HCT116 (cell line): Measurements from ENCODE around the gene NOP14. TPM values are rescaled to one million over a fixed set of nuclear protein-coding genes. Genes with fewer than 3 reads are reported as not detected.

Experiments
- ATAC-seq: fragments of 200-7000 bp; cut with Tn5 transposase; 2 replicates; pipeline ENCODE4 v1.9.1; 2020; ENCODE audit warnings: mild to moderate bottlenecking, moderate library complexity
- BruUV-seq: library from RNA; stranded (reverse); fragments of 400-500 nt; replicated peaks from 2 replicates; lab custom pipeline; 2021; lab: Mats Ljungman, UMichigan
- CTCF ChIA-PET: fragments of 300-600 bp; sonication (Branson Sonifier 250); formaldehyde crosslinking; loops from one replicate; lab custom pipeline; 2021; ENCODE audit warnings: antibody characterized with exemption; lab: Charles Lee
- POLR2A ChIA-PET: fragments of 300-600, 350-600 bp; sonication (Branson Sonifier 250); formaldehyde crosslinking; loops from one replicate; lab custom pipeline; 2021; ENCODE audit warnings: antibody characterized with exemption; lab: Charles Lee
- RAD21 ChIA-PET, 2 experiments: fragments of 300-600 bp; sonication (Branson Sonifier 250); formaldehyde crosslinking; loops; one replicate each; lab custom pipeline; 2023; ENCODE audit warnings: low total read pairs in 2 of 2; ENCODE audit not compliant: uncharacterized antibody in 2 of 2, unreplicated experiment in 2 of 2, low non-redundant PET in 1 of 2; lab: Charles Lee
- DNase-seq: peaks from one replicate; pipeline ENCODE4 v3.0.0-alpha.2; 2010; ENCODE audit warnings: low read depth, low spot score
- H2AFZ ChIP-seq: fragments of 200-600 bp; shearing (Covaris generic), sonication (generic); 2 replicates; pipeline ENCODE4 v1.6.1; 2017; ENCODE audit warnings: low read depth, mixed run types, mixed read lengths, antibody characterized with exemption, low read length; ENCODE audit not compliant: poor library complexity, severe bottlenecking
- H3K27ac ChIP-seq: 2 replicates; pipeline ENCODE4 v1.5.1; 2012; ENCODE audit warnings: low read depth, low read length
- H3K27me3 ChIP-seq: fragments of 200-600 bp; sonication (generic); 2 replicates; pipeline ENCODE4 v1.6.1; 2016; ENCODE audit warnings: mixed run types, low read length, mixed read lengths; ENCODE audit not compliant: insufficient read depth
- H3K36me3 ChIP-seq, 2 experiments: fragments of 200-500 bp in 1 of 2; fragments of 200-600 bp in 1 of 2; sonication (Bioruptor generic) in 1 of 2; sonication (generic) in 1 of 2; 2 replicates each; pipeline versions ENCODE4 v1.5.1 to v1.6.1; 2014 to 2016; ENCODE audit warnings: low read length in 2 of 2, inconsistent platforms in 1 of 2, mixed read lengths in 1 of 2, mixed run types in 1 of 2; ENCODE audit not compliant: insufficient read depth in 2 of 2, control insufficient read depth in 1 of 2
- H3K4me1 ChIP-seq, 2 experiments: fragments of 200-600 bp in 1 of 2; sonication (generic) in 1 of 2; 2 replicates each; pipeline versions ENCODE4 v1.5.1 to v1.6.1; 2012 to 2017; ENCODE audit warnings: low read length in 2 of 2, inconsistent platforms in 1 of 2, mild to moderate bottlenecking in 1 of 2, mixed read lengths in 1 of 2, mixed run types in 1 of 2, moderate library complexity in 1 of 2; ENCODE audit not compliant: insufficient read depth in 2 of 2, control insufficient read depth in 1 of 2
- H3K4me2 ChIP-seq: fragments of 200-600 bp; sonication (generic); 2 replicates; pipeline ENCODE4 v1.6.1; 2017; ENCODE audit warnings: mixed run types, low read length, mixed read lengths
- H3K4me3 ChIP-seq, 2 experiments: fragments of 200-600 bp in 1 of 2; sonication (generic) in 1 of 2; replicated peaks in 1 of 2; 2 replicates each; pipeline ENCODE4 v1.5.1; 2011 to 2016; ENCODE audit warnings: low read length in 2 of 2, control low read depth in 1 of 2, low read depth in 1 of 2, mild to moderate bottlenecking in 1 of 2, mixed read lengths in 1 of 2, mixed run types in 1 of 2
- H3K79me2 ChIP-seq: fragments of 200-600 bp; sonication (generic); 2 replicates; pipeline ENCODE4 v1.6.1; 2017; ENCODE audit warnings: mild to moderate bottlenecking, mixed run types, low read length, moderate library complexity, mixed read lengths; ENCODE audit not compliant: insufficient read depth
- H3K9ac ChIP-seq: fragments of 200-600 bp; sonication (generic); 2 replicates; pipeline ENCODE4 v1.6.1; 2016; ENCODE audit warnings: low read length, mixed read lengths
- H3K9me2 ChIP-seq: fragments of 200-600 bp; sonication (generic), shearing (Covaris generic); 2 replicates; pipeline ENCODE4 v1.6.1; 2017; ENCODE audit warnings: mixed run types, mild to moderate bottlenecking, moderate library complexity; ENCODE audit not compliant: insufficient read depth
- H3K9me3 ChIP-seq, 2 experiments: fragments of 200-500 bp in 1 of 2; fragments of 200-600 bp in 1 of 2; sonication (Bioruptor generic) in 1 of 2; sonication (generic) in 1 of 2; 2 replicates each; pipeline ENCODE4 v1.6.1; 2014 to 2017; ENCODE audit warnings: low read length in 2 of 2, mixed read lengths in 2 of 2, inconsistent platforms in 1 of 2, low read depth in 1 of 2, mild to moderate bottlenecking in 1 of 2, mixed run types in 1 of 2, moderate library complexity in 1 of 2; ENCODE audit not compliant: control insufficient read depth in 1 of 2, insufficient read depth in 1 of 2
- H4K20me1 ChIP-seq: fragments of 200-600 bp; sonication (generic), shearing (Covaris generic); 2 replicates; pipeline ENCODE4 v1.6.1; 2017; ENCODE audit warnings: mixed run types, mild to moderate bottlenecking, moderate library complexity; ENCODE audit not compliant: insufficient read depth
- ATF3 ChIP-seq: IDR thresholded peaks from 2 replicates; pipeline ENCODE4 v1.6.1; 2012
- CBX3 ChIP-seq: IDR thresholded peaks from 2 replicates; pipeline ENCODE4 v1.6.1; 2012; ENCODE audit warnings: low read depth
- CEBPB ChIP-seq: IDR thresholded peaks from 2 replicates; pipeline ENCODE4 v1.6.1; 2012; ENCODE audit warnings: low read depth
- EGR1 ChIP-seq: IDR thresholded peaks from 2 replicates; pipeline ENCODE4 v1.6.1; 2012; ENCODE audit warnings: low read depth
- ELF1 ChIP-seq: IDR thresholded peaks from 2 replicates; pipeline ENCODE4 v1.6.1; 2012; ENCODE audit warnings: low read depth, borderline replicate concordance
- EZH2phosphoT487 ChIP-seq: fragments of 200-600 bp; IDR thresholded peaks from 2 replicates; pipeline ENCODE4 v1.6.1; 2018; ENCODE audit warnings: antibody characterized with exemption, borderline replicate concordance
- FOSL1 ChIP-seq: IDR thresholded peaks from 2 replicates; pipeline ENCODE4 v1.6.1; 2012; ENCODE audit warnings: low read depth
- JUND ChIP-seq: IDR thresholded peaks from 2 replicates; pipeline ENCODE4 v1.6.1; 2012
- MAX ChIP-seq: IDR thresholded peaks from 2 replicates; pipeline ENCODE4 v1.6.1; 2012
- POLR2A ChIP-seq: IDR thresholded peaks from 2 replicates; pipeline ENCODE4 v1.7.0; 2011; ENCODE audit warnings: borderline replicate concordance; ENCODE audit not compliant: insufficient read depth, insufficient read length; ENCODE audit errors: extremely low read depth
- RAD21 ChIP-seq: IDR thresholded peaks from 2 replicates; pipeline ENCODE4 v1.6.1; 2012; ENCODE audit warnings: low read depth, mild to moderate bottlenecking
- SIN3A ChIP-seq: IDR thresholded peaks from 2 replicates; pipeline ENCODE4 v1.6.1; 2012; ENCODE audit warnings: low read depth
- SP1 ChIP-seq: IDR thresholded peaks from 2 replicates; pipeline ENCODE4 v1.6.1; 2012; ENCODE audit warnings: low read depth
- TCF7L2 ChIP-seq: IDR thresholded peaks from 2 replicates; pipeline ENCODE4 v1.7.0; 2011; ENCODE audit warnings: borderline replicate concordance, inconsistent platforms; ENCODE audit not compliant: insufficient read depth, insufficient read length; ENCODE audit errors: extremely low read depth
- ZBTB33 ChIP-seq: IDR thresholded peaks from 2 replicates; pipeline ENCODE4 v1.6.1; 2011; ENCODE audit warnings: mild to moderate bottlenecking, low read length, moderate library complexity; ENCODE audit not compliant: insufficient replicate concordance; ENCODE audit errors: extremely low read depth
- ZFX ChIP-seq: fragments of 450-650 bp; IDR thresholded peaks from 2 replicates; pipeline ENCODE4 v1.6.1; 2017
- ZNF274 ChIP-seq: fragments of 200-500 bp; sonication (Bioruptor generic); IDR thresholded peaks from 2 replicates; pipeline ENCODE4 v1.6.1; 2014; ENCODE audit warnings: mild to moderate bottlenecking, low read depth, low read length, inconsistent platforms
- intact Hi-C: fragments of 100-400 bp; cut with micrococcal nuclease; formaldehyde crosslinking; loops from 2 replicates; pipeline ENCODE4 v1.10.0; 2022
- total RNA-seq: library from RNA; stranded (reverse); gene quantifications from one replicate; pipeline ENCODE4 v1.2.1, GENCODE V29; 2021; ENCODE audit not compliant: unreplicated experiment
- TF ChIP-seq, protein P1 (sequence below), 3 experiments: fragments of 200-600 bp in 1 of 3; sonication (generic) in 1 of 3; IDR thresholded peaks in 2 of 3; conservative IDR thresholded peaks in 1 of 3; 2 replicates each; pipeline ENCODE4 v1.5.1; 2012 to 2017; ENCODE audit warnings: low read depth in 2 of 3, low read length in 2 of 3, antibody characterized with exemption in 1 of 3, borderline replicate concordance in 1 of 3, control low read depth in 1 of 3, mild to moderate bottlenecking in 1 of 3, mixed read lengths in 1 of 3, mixed run types in 1 of 3, moderate library complexity in 1 of 3; ENCODE audit not compliant: insufficient read depth in 1 of 3

The NOP14 gene
- total RNA-seq, 1 experiment from 2014 or later, result 67.3 TPM

DNA sequence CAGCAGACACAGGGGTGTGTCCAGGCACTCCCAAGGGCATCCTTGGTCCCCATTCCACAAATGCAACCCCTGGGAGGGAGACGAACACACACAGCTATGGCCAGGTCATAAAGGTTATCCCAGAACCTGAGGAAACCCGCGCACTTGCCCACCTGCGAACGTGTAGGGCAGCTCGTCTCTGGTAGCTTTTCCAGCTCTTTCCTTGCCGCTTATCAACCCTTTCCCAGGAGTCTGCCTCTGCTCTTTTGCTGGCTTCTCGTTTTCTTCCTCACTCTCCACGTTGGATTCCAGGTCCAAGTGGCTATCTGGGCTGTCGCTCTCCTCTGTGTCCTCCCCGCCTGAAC lies 13.5 kb downstream of the NOP14 start:
- H3K27ac ChIP-seq, result no peak overlapping the region; the same call in 1 of the 2 replicates
- H3K79me2 ChIP-seq, result peaks cover 79% of the 10 kb centered on the region
- DNase-seq, result no peak
- no peaks in the 10 kb centered on the region for H3K9me2 ChIP-seq
- ChIA-PET POLR2A (no interaction called here), RAD21 (no interaction called here)
- peaks cover 70 to 87% of the 10 kb centered on the region in 2 experiments for H3K36me3 ChIP-seq
- intact Hi-C loops, result loop anchor here (1.0 kb wide), 1 partner anchor 88 kb away; no protein-coding TSS in a partner anchor
- H3K9ac ChIP-seq, result no peak overlapping the region
- H3K27me3 ChIP-seq, result no peaks in the 10 kb centered on the region
- H2AFZ ChIP-seq, result no peak overlapping the region
- BruUV-seq, result no TSS peak
- TF ChIP-seq MAX, result no peak
- no peak for TF ChIP-seq EZH2phosphoT487
- TF ChIP-seq ELF1, result no peak
- TF ChIP-seq TCF7L2, result no peak
- no peak for TF ChIP-seq ATF3
- no peak for TF ChIP-seq POLR2A
- TF ChIP-seq, protein P1, sequence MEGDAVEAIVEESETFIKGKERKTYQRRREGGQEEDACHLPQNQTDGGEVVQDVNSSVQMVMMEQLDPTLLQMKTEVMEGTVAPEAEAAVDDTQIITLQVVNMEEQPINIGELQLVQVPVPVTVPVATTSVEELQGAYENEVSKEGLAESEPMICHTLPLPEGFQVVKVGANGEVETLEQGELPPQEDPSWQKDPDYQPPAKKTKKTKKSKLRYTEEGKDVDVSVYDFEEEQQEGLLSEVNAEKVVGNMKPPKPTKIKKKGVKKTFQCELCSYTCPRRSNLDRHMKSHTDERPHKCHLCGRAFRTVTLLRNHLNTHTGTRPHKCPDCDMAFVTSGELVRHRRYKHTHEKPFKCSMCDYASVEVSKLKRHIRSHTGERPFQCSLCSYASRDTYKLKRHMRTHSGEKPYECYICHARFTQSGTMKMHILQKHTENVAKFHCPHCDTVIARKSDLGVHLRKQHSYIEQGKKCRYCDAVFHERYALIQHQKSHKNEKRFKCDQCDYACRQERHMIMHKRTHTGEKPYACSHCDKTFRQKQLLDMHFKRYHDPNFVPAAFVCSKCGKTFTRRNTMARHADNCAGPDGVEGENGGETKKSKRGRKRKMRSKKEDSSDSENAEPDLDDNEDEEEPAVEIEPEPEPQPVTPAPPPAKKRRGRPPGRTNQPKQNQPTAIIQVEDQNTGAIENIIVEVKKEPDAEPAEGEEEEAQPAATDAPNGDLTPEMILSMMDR (IDR thresholded peaks at IDR 0.05 in 2 of 3, conservative IDR thresholded peaks at IDR 0.05 in 1 of 3; ENCODE audit: borderline replicate concordance in 1 of 3, insufficient read depth in 1 of 3, low read depth in 2 of 3, low read length in 2 of 3), result no peak
- no peak for TF ChIP-seq ZBTB33
- TF ChIP-seq EGR1, result no peak
- TF ChIP-seq RAD21, result no peak
- no peak for TF ChIP-seq ZFX
- no peak for TF ChIP-seq SIN3A
- TF ChIP-seq SP1, result no peak
- no peak for TF ChIP-seq CEBPB
- TF ChIP-seq CBX3, result no peak
- no peak for TF ChIP-seq FOSL1
- no peak for TF ChIP-seq ZNF274
- no peak for TF ChIP-seq JUND
- TF ChIP-seq, all 23 proteins: peak for 0
- CTCF ChIA-PET, result interaction anchor here (1.6 to 1.7 kb wide), 2 partner anchors 13 to 14 kb away, joined by 5 read pairs; no protein-coding TSS in a partner anchor
- Histone ChIP-seq H3K9me3 (no peaks in the 10 kb centered on the region), H3K4me1 (no peaks in the 10 kb centered on the region), H3K4me2 (no peak overlapping the region), H4K20me1 (peaks cover 17% of the 10 kb centered on the region; the same call in 1 of the 2 replicates), H3K4me3 (no peak overlapping the region)
- ATAC-seq, result no peak
